PC-3 (cell line): ENCODE measurements around the gene STX1A.
"Not testable (repeated sequence)": the region's sequence is repeated elsewhere in the genome, so short reads cannot be mapped to it uniquely, and the experiment has no call there.

Source experiments
- EZH2 ChIP-seq: fragments of 300-600 bp; sonication (generic); IDR thresholded peaks from one replicate; pipeline ENCODE4 v1.6.1; 2017; ENCODE audit warnings: antibody characterized with exemption, mild to moderate bottlenecking, low read length; ENCODE audit not compliant: unreplicated experiment
- EZH2phosphoT487 ChIP-seq: fragments of 300-600 bp; sonication (generic); IDR thresholded peaks from 2 replicates; pipeline ENCODE4 v1.6.1; 2018; ENCODE audit warnings: mild to moderate bottlenecking, antibody characterized with exemption, low read length, borderline replicate concordance
- TF ChIP-seq, protein P1 (sequence below): fragments of 300-600 bp; sonication (generic); conservative IDR thresholded peaks from 2 replicates; pipeline ENCODE4 v1.5.1; 2017; ENCODE audit warnings: antibody characterized with exemption, low read depth, mild to moderate bottlenecking, low read length

DNA sequence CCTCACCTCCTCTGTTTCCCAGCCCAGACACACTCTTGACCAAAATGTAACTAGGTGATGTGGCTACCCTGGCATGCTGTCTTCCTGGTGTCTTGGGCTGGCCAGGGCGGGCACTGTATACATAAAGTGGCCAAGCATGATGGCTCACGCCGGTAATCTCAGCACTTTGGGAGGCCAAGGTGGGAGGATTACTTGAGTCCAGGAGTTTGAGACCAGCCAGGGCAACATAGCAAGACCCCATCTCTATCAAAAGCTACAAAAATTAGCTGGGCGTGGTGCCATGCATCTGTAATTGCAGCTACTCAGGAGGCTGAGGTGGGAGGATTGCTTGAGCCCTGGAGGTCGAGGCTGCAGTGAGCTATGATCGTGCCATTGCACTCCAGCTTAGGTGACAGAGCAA is 6.2 kb downstream of the STX1A start:
- TF ChIP-seq EZH2phosphoT487, EZH2: not testable (repeated sequence)
- TF ChIP-seq, protein P1, sequence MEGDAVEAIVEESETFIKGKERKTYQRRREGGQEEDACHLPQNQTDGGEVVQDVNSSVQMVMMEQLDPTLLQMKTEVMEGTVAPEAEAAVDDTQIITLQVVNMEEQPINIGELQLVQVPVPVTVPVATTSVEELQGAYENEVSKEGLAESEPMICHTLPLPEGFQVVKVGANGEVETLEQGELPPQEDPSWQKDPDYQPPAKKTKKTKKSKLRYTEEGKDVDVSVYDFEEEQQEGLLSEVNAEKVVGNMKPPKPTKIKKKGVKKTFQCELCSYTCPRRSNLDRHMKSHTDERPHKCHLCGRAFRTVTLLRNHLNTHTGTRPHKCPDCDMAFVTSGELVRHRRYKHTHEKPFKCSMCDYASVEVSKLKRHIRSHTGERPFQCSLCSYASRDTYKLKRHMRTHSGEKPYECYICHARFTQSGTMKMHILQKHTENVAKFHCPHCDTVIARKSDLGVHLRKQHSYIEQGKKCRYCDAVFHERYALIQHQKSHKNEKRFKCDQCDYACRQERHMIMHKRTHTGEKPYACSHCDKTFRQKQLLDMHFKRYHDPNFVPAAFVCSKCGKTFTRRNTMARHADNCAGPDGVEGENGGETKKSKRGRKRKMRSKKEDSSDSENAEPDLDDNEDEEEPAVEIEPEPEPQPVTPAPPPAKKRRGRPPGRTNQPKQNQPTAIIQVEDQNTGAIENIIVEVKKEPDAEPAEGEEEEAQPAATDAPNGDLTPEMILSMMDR: not testable (repeated sequence)
